Calu3 (cell line): ENCODE data around the gene EPAS1. TPM values are rescaled to one million over a fixed set of nuclear protein-coding genes. Genes with fewer than 3 reads are reported as not detected.

Experiments
- BruUV-seq: library from RNA; stranded (reverse); fragments of 400-500 nt; replicated peaks from 2 replicates; lab custom pipeline; 2021; lab: Mats Ljungman, UMichigan
- CTCF ChIA-PET: fragments of 300-600 bp; sonication (Branson Sonifier 250); formaldehyde crosslinking; loops from one replicate; lab custom pipeline; 2022; ENCODE audit warnings: antibody characterized with exemption; lab: Charles Lee
- DNase-seq: peaks from one replicate; pipeline ENCODE4 v3.0.0; 2022
- H3K27ac Mint-ChIP-seq: one replicate; pipeline ENCODE4 v1.8.0; 2022; ENCODE audit warnings: mixed read lengths; ENCODE audit not compliant: unreplicated experiment
- H3K27me3 Mint-ChIP-seq: one replicate; pipeline ENCODE4 v1.8.0; 2022; ENCODE audit warnings: mixed read lengths; ENCODE audit not compliant: unreplicated experiment
- H3K36me3 Mint-ChIP-seq: one replicate; pipeline ENCODE4 v1.8.0; 2022; ENCODE audit warnings: mild to moderate bottlenecking, moderate library complexity, mixed read lengths; ENCODE audit not compliant: insufficient read depth, unreplicated experiment
- H3K4me1 Mint-ChIP-seq: one replicate; pipeline ENCODE4 v1.8.0; 2022; ENCODE audit warnings: mild to moderate bottlenecking, low read depth, mixed read lengths; ENCODE audit not compliant: unreplicated experiment
- H3K4me3 Mint-ChIP-seq: one replicate; pipeline ENCODE4 v1.8.0; 2022; ENCODE audit warnings: mild to moderate bottlenecking, low read depth, moderate library complexity, mixed read lengths; ENCODE audit not compliant: unreplicated experiment
- H3K9me3 Mint-ChIP-seq: one replicate; pipeline ENCODE4 v1.8.0; 2022; ENCODE audit warnings: low read depth, mixed read lengths; ENCODE audit not compliant: unreplicated experiment
- intact Hi-C: fragments of 100-400 bp; cut with micrococcal nuclease; formaldehyde crosslinking; loops from one replicate; pipeline ENCODE4 v1.10.0; 2022; ENCODE audit not compliant: unreplicated experiment
- total RNA-seq: library from RNA; stranded (reverse); gene quantifications from 2 replicates; pipeline ENCODE4 v1.2.3, GENCODE V29; 2022
- TF ChIP-seq, protein P1 (sequence below): fragments of 200-600 bp; IDR thresholded peaks from one replicate; pipeline ENCODE4 v1.8.0; 2022; ENCODE audit warnings: antibody characterized with exemption; ENCODE audit not compliant: unreplicated experiment

The EPAS1 gene
- total RNA-seq, 1 experiment from 2014 or later, result 18.5 TPM

DNA sequence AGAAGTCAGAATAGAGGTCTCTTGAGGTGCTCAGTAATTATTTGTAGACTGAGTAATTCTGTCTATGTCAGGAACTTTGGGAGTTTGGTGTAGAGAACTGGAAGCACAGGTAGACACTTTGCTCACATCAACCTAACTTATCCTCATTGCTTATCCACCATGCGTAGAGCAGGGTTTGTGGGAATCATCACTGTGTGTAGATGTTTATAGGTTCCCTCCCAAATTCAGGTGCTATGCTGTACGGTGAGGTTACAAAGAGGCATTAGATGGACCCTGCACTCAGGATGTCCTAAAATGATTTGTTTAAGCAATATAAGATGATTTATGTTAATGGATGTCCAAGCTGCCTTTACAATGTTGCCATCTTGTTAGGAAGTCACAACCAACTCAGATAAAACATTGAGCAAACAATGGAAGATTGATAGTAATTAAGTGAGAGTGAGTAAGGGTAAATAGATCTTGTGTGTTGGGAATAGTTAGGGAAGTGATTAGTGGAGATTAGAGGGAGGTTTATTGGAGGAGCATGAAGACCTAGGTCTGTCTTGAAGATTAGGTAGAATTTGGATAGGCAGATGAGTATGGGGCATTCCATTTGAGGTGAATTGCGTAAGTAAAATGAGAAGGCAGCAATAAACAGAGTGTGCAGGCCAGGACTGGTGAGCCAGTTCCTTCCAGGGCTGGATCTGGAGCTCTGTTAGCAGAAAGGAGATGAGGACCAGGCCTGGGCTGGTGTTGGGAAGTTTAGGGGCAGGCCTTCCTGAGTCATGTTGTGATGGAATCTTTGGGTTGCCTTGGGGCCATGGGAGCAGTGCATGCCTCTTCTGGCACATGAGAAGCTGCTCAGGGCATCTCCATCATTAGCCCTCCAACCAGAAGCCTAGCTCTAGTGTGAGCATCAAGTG is 12.1 kb downstream of the EPAS1 start:
- intact Hi-C loops, result no loop called here
- Mint-ChIP-seq H3K27ac (no peak overlapping the region), H3K4me1 (peaks cover 67% of the 10 kb centered on the region), H3K4me3 (no peak overlapping the region), H3K27me3 (no peaks in the 10 kb centered on the region), H3K9me3 (peaks cover 2% of the 10 kb centered on the region), H3K36me3 (peaks cover under 1% of the 10 kb centered on the region)
- TF ChIP-seq, protein P1, sequence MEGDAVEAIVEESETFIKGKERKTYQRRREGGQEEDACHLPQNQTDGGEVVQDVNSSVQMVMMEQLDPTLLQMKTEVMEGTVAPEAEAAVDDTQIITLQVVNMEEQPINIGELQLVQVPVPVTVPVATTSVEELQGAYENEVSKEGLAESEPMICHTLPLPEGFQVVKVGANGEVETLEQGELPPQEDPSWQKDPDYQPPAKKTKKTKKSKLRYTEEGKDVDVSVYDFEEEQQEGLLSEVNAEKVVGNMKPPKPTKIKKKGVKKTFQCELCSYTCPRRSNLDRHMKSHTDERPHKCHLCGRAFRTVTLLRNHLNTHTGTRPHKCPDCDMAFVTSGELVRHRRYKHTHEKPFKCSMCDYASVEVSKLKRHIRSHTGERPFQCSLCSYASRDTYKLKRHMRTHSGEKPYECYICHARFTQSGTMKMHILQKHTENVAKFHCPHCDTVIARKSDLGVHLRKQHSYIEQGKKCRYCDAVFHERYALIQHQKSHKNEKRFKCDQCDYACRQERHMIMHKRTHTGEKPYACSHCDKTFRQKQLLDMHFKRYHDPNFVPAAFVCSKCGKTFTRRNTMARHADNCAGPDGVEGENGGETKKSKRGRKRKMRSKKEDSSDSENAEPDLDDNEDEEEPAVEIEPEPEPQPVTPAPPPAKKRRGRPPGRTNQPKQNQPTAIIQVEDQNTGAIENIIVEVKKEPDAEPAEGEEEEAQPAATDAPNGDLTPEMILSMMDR, result no peak
- no peak for DNase-seq
- no TSS peak for BruUV-seq
- CTCF ChIA-PET, result no interaction called here

DNA sequence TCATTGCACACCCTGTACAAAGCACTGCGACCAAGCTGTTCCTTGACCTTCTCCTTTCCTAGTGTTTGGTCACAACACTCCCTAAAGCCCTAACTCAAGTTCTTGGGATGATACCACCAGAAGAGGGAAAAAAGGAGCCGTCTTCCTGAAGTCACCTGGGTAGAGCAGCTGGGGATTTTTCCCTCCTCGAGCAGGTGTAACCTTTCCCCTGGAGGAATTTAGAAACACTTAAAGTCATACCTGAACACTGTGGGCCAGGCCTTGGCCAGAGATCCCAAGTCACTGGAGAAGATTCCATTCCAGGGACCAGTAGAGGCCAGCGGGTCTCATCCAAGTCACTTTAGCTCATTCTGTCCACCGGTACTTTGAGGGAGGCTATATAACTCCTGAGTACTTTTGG is 13.2 kb downstream of the EPAS1 start:
- Mint-ChIP-seq H3K27ac (no peak overlapping the region), H3K4me1 (peaks cover 70% of the 10 kb centered on the region), H3K27me3 (no peaks in the 10 kb centered on the region), H3K36me3 (peaks cover 5% of the 10 kb centered on the region), H3K9me3 (no peaks in the 10 kb centered on the region), H3K4me3 (no peak overlapping the region)
- intact Hi-C loops, result no loop called here
- no peak for DNase-seq
- BruUV-seq, result no TSS peak
- TF ChIP-seq, protein P1, result no peak
- CTCF ChIA-PET, result interaction anchor here (0.8 kb wide), 1 partner anchor 20 kb away, joined by 3 read pairs; no protein-coding TSS in a partner anchor

DNA sequence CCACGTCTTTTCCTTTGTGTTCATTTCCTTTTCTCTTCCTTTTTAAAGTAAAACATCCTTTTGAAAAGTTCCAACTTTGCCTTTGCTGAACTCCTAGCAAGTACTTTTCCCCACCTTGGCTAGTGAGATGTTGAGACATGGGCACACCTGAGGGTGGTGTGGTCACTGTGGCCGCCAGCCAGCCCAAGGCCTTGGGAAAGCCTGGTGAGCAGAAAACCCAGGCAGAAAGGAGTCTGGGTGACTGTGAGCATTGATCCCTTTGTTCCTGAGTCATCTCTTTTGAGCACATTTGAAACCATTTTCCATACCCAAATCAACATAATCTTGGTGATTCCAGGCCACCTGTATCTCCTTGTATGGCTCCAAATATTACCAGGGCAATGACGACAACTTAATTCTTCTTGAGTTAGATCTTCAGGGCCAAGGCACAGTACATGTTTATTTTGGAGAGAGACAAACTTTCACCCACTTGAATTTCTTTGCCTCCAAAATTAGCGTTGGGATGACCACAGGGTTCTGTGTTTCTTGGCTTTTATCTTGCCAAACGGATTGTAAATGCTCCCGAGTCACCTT is 14.5 kb downstream of the EPAS1 start:
- H3K4me1 Mint-ChIP-seq, result peaks cover 71% of the 10 kb centered on the region
- DNase-seq, result no peak

DNA sequence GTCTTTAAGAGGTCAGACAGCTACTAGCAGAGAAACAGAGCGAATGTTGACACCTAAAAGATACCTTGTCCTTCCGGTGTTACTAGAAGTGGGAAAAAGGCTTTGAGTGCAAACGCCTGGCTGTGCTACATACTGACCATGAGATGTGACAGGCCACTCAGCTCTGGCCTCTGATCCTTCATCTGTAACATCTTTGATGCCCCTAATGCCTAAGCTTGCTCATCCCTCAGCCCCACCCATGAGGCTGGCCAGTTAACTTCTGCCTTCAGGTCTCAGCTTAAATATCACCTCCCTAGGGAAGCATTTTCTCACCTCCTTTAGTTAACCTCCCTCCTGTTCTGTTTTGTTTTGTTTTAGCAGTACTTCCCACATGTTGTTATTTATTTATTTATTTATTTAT is 15.9 kb downstream of the EPAS1 start:
- intact Hi-C loops, result no loop called here
- H3K4me1 Mint-ChIP-seq, result peaks cover 66% of the 10 kb centered on the region
- no TSS peak for BruUV-seq
- no peaks in the 10 kb centered on the region for H3K27me3 Mint-ChIP-seq
- peaks cover 5% of the 10 kb centered on the region for H3K36me3 Mint-ChIP-seq
- H3K4me3 Mint-ChIP-seq, result no peak overlapping the region
- no peak for DNase-seq
- no peak overlapping the region for H3K27ac Mint-ChIP-seq
- CTCF ChIA-PET, result no interaction called here
- no peaks in the 10 kb centered on the region for H3K9me3 Mint-ChIP-seq
- TF ChIP-seq, protein P1, result no peak

More for the DNA sequence above, 14.5 kb downstream of the EPAS1 start:
- BruUV-seq, result no TSS peak
- TF ChIP-seq, protein P1, result no peak
- no peak overlapping the region for H3K4me3 Mint-ChIP-seq
- no peaks in the 10 kb centered on the region for H3K9me3 Mint-ChIP-seq
- CTCF ChIA-PET, result no interaction called here
- intact Hi-C loops, result no loop called here
- H3K36me3 Mint-ChIP-seq, result peaks cover 5% of the 10 kb centered on the region
- no peak overlapping the region for H3K27ac Mint-ChIP-seq
- H3K27me3 Mint-ChIP-seq, result no peaks in the 10 kb centered on the region
